SK-N-SH (cell line): ENCODE measurements around the gene ZGPAT.

Source experiments
- SMC3 ChIP-seq: IDR thresholded peaks from 2 replicates; pipeline ENCODE4 v1.6.1; 2012; ENCODE audit warnings: low read depth, low read length, improper control_type of control experiment
- TF ChIP-seq, protein P1 (sequence below): IDR thresholded peaks from 2 replicates; pipeline ENCODE4 v1.4.0; 2012; ENCODE audit warnings: low read depth, borderline replicate concordance
- TF ChIP-seq, protein P2 (sequence below): fragments of 150-350 bp; IDR thresholded peaks from 2 replicates; pipeline ENCODE4 v1.6.1; 2016; ENCODE audit warnings: mild to moderate bottlenecking, low read depth, low read length
- TF ChIP-seq, protein P3 (sequence below): fragments of 200-600 bp; sonication (generic); IDR thresholded peaks from 2 replicates; pipeline ENCODE4 v1.6.1; 2017; ENCODE audit warnings: antibody characterized with exemption, mild to moderate bottlenecking, moderate library complexity

DNA sequence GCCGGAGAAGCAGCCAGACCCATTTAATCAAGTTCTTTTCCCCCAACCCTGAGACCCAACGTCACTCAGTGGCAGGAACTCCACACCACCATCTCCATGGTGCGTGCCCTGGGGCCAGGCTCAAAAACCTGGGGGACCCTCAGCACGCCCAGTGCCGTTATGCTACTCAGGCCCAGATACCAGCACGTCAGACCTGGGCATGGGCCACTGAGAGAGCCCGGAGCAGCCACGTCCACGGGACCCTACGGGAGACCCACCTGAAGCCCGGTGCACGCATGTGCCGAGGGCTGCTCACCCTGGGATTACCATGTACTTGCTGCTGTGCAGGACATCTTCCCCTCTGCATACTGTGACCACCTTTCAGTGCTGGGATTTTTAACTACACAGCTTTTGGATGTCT is 45.5 kb downstream of the ZGPAT start:
- TF ChIP-seq SMC3, result no peak
- TF ChIP-seq, protein P1, sequence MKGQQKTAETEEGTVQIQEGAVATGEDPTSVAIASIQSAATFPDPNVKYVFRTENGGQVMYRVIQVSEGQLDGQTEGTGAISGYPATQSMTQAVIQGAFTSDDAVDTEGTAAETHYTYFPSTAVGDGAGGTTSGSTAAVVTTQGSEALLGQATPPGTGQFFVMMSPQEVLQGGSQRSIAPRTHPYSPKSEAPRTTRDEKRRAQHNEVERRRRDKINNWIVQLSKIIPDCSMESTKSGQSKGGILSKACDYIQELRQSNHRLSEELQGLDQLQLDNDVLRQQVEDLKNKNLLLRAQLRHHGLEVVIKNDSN, result no peak
- TF ChIP-seq, protein P2, sequence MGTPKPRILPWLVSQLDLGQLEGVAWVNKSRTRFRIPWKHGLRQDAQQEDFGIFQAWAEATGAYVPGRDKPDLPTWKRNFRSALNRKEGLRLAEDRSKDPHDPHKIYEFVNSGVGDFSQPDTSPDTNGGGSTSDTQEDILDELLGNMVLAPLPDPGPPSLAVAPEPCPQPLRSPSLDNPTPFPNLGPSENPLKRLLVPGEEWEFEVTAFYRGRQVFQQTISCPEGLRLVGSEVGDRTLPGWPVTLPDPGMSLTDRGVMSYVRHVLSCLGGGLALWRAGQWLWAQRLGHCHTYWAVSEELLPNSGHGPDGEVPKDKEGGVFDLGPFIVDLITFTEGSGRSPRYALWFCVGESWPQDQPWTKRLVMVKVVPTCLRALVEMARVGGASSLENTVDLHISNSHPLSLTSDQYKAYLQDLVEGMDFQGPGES, result no peak
- TF ChIP-seq, protein P3, sequence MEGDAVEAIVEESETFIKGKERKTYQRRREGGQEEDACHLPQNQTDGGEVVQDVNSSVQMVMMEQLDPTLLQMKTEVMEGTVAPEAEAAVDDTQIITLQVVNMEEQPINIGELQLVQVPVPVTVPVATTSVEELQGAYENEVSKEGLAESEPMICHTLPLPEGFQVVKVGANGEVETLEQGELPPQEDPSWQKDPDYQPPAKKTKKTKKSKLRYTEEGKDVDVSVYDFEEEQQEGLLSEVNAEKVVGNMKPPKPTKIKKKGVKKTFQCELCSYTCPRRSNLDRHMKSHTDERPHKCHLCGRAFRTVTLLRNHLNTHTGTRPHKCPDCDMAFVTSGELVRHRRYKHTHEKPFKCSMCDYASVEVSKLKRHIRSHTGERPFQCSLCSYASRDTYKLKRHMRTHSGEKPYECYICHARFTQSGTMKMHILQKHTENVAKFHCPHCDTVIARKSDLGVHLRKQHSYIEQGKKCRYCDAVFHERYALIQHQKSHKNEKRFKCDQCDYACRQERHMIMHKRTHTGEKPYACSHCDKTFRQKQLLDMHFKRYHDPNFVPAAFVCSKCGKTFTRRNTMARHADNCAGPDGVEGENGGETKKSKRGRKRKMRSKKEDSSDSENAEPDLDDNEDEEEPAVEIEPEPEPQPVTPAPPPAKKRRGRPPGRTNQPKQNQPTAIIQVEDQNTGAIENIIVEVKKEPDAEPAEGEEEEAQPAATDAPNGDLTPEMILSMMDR, result no peak
